NB4 (cell line): ENCODE measurements around the gene NUDT1.

Source experiments
- POLR2A ChIP-seq: IDR thresholded peaks from 2 replicates; pipeline ENCODE4 v1.6.1; 2011; ENCODE audit warnings: mild to moderate bottlenecking; ENCODE audit not compliant: insufficient read length; ENCODE audit errors: extremely low read depth
- TF ChIP-seq, protein P1 (sequence below): IDR thresholded peaks from one replicate; pipeline ENCODE4 v1.5.1; 2012; ENCODE audit warnings: low read depth, low read length

- TF ChIP-seq, protein P1, sequence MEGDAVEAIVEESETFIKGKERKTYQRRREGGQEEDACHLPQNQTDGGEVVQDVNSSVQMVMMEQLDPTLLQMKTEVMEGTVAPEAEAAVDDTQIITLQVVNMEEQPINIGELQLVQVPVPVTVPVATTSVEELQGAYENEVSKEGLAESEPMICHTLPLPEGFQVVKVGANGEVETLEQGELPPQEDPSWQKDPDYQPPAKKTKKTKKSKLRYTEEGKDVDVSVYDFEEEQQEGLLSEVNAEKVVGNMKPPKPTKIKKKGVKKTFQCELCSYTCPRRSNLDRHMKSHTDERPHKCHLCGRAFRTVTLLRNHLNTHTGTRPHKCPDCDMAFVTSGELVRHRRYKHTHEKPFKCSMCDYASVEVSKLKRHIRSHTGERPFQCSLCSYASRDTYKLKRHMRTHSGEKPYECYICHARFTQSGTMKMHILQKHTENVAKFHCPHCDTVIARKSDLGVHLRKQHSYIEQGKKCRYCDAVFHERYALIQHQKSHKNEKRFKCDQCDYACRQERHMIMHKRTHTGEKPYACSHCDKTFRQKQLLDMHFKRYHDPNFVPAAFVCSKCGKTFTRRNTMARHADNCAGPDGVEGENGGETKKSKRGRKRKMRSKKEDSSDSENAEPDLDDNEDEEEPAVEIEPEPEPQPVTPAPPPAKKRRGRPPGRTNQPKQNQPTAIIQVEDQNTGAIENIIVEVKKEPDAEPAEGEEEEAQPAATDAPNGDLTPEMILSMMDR: no peak
- no peak for TF ChIP-seq POLR2A
Observed at GRCh38 chr7:2295936-2296620, 54.1 kb downstream of the NUDT1 start.
